ENCODE results near the gene CCNK.

Gene CCNK

DNA sequence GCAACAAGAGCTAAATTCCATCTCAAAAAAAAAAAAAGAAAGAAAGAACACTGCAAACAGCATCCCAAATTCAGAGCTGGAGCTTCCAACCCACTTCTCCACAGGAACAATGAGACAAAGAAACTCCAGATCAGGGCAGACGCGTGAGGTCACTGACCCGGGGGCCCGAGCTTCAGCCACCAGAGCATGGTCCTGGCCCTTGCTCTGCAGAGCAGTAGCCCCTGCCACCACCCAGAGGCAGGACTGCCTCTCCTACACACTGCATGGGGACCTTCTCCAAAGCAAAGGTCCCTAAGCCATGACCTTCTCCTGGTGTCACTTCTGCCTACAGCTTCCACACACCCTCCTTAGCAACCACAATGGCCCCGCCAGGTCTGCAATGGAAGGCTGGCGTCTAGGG lies 53.1 kb downstream of the CCNK start:
- H3K4me3 ChIP-seq (ENCODE audit: low read depth, low read length) = no peak overlapping the region
- TF ChIP-seq, protein P1, sequence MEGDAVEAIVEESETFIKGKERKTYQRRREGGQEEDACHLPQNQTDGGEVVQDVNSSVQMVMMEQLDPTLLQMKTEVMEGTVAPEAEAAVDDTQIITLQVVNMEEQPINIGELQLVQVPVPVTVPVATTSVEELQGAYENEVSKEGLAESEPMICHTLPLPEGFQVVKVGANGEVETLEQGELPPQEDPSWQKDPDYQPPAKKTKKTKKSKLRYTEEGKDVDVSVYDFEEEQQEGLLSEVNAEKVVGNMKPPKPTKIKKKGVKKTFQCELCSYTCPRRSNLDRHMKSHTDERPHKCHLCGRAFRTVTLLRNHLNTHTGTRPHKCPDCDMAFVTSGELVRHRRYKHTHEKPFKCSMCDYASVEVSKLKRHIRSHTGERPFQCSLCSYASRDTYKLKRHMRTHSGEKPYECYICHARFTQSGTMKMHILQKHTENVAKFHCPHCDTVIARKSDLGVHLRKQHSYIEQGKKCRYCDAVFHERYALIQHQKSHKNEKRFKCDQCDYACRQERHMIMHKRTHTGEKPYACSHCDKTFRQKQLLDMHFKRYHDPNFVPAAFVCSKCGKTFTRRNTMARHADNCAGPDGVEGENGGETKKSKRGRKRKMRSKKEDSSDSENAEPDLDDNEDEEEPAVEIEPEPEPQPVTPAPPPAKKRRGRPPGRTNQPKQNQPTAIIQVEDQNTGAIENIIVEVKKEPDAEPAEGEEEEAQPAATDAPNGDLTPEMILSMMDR (IDR thresholded peaks at IDR 0.05; ENCODE audit: borderline replicate concordance, insufficient read depth, low read depth, low read length) = no peak

DNA sequence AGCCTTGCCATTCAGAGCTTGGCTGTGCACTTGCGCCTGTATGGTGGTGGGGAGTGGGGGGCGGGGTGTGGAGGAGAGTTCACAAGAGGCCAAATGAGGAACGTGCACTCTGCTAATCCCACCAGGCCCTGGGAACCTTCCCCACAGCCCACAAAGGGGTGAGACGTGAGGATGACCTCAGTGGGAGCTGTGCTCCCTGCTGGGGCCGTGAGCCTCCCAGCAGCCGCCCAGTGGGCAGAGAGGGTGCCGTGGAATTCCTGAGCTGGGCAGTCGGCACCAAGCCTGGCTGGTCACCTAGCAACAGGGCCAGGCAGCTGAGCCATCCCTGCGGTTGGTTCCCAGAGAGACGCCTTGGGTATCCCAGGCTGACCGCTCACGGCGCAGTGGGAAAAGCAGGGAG lies 53.7 kb downstream of the CCNK start:
- TF ChIP-seq, protein P1 (IDR thresholded peaks at IDR 0.05; ENCODE audit: borderline replicate concordance, insufficient read depth, low read depth, low read length) = no peak
- H3K4me3 ChIP-seq (ENCODE audit: low read depth, low read length) = no peak overlapping the region

DNA sequence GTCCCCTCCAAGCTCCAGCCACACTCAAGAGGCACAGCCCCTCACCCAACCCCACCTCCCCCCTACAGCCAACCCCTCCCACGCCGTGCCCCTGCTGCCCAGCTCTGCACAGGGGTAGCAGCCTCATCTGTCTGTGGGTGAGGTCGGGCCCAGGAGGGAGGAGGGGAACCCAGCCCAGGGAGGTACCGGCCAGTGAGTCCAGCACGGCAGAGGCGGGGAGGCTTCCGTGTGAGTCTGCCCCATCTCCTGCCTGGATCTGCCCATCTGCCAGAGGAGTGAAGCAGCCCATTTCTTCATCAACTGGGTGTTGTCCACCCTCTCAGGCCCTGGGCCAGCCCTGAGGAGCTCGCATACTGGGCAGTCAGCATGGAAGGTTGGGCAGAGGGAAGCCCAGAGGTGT lies 54.2 kb downstream of the CCNK start:
- TF ChIP-seq, protein P1 (IDR thresholded peaks at IDR 0.05; ENCODE audit: borderline replicate concordance, insufficient read depth, low read depth, low read length) = no peak
- no peak overlapping the region for H3K4me3 ChIP-seq (ENCODE audit: low read depth, low read length)

DNA sequence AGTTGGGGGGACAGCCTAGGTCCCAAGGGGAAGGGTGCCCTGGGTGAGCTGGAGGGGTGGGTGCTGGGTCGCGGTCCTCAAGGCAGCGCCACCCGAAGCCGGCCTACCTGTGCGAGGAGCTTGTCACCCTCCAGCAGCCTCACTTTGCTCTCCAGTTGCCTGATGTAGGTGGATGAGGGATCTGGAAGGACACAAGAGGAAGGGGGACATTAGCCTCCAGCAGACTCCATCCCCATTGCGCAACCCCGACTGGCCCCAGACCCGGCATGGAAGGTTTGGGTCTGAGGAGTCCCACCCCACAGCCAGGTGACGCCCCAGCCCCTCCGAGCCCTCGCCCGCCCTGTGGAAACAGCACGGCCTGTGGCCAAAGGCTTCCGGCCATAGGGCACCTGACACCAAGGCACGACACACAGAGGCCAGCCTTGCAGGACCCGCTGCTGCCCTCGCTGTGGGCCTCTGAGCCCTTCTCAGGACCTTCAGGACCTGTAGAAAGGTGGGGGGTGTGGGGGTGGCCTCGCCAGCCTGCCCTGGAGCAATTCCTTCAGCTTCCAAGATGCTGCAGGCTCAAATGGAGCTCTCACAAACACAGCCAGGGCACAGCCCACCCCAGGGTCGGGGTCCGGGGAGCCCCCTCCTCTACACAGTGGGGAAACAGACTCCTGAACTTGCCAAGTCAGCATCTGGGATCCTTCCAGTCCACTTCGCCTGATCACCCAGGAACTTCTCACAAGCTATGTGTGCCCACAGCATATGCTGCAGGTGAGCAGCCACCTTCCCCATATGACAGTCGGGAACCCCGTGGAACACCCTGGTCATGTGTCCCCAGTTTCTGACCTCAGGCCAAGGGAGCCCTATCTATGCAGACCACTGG lies 54.9 kb downstream of the CCNK start:
- TF ChIP-seq, protein P1 (IDR thresholded peaks at IDR 0.05; ENCODE audit: borderline replicate concordance, insufficient read depth, low read depth, low read length) = no peak
- no peak overlapping the region for H3K4me3 ChIP-seq (ENCODE audit: low read depth, low read length)

DNA sequence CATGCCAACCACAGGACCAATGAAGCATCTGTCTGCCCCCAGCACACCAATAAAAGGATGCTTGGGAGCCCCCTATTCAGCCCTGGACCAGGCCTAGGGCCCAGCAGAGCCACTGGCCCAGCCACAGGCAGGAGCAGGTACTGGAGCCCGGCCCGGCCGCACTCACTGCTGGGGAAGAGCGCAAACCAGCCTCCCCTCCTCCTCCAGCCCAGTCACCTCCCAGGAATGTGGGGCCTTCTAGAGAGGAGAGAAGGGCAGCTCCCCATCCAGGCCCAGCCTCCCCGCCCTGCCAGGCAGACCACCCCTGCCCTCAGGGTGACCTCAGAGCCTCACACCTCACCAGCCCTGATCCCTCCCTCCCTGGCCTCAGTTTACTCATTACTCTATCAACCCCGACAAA lies 56.2 kb downstream of the CCNK start:
- H3K4me3 ChIP-seq (ENCODE audit: low read depth, low read length) = no peak overlapping the region
- TF ChIP-seq, protein P1 (IDR thresholded peaks at IDR 0.05; ENCODE audit: borderline replicate concordance, insufficient read depth, low read depth, low read length) = no peak

DNA sequence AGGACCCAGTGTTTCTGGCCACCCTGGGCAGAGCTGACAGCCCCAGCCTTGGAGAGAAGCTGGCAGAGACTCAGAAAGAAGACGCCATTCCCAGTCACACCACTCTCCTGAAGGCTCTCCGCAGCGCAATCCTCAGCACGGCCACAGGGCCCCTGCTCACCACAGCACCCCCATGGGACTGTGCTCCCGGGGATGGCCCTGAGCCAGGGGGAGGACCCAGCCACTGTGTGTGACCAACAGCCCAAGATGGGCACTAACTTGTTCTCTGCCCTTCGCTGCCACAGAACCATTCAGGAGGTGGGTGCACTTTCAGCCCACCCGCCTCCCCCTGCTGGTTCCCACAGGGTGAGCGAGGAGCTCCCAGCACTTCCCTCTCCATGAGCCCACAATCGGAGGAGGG lies 57.1 kb downstream of the CCNK start:
- TF ChIP-seq, protein P1 (IDR thresholded peaks at IDR 0.05; ENCODE audit: borderline replicate concordance, insufficient read depth, low read depth, low read length) = no peak
- H3K4me3 ChIP-seq (ENCODE audit: low read depth, low read length) = no peak overlapping the region

DNA sequence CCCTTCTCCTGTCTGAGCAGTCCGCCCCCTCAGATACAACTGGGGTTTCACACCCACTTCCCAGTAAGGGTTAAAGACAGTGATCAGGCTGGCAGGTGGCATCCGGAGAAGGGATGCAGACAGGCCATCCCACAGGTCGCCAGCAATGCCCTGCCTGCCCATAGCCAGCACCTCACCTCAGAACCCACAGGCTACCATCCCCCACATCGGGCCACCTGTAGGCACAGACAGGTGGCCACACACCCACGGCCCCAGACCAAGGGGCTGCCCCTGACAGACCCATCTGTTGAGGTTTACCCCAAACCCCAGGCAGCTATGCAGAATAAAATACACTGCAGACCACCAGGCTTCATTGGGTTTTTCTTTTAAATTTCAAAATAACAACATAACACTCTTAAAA lies 57.5 kb downstream of the CCNK start:
- TF ChIP-seq, protein P1 (IDR thresholded peaks at IDR 0.05; ENCODE audit: borderline replicate concordance, insufficient read depth, low read depth, low read length) = no peak
- no peak overlapping the region for H3K4me3 ChIP-seq (ENCODE audit: low read depth, low read length)
